T-cell (primary cell): Measurements from ENCODE around the gene C16orf74. TPM values are rescaled to one million over a fixed set of nuclear protein-coding genes. Genes with fewer than 3 reads are reported as not detected.

Source experiments
- ATAC-seq, 4 experiments: fragments of 200-7000 bp in 3 of 4; fragments of 150-1000 bp in 1 of 4; cut with Tn5 transposase; replicated peaks in 1 of 4; 1 replicate in 3 of 4; 2 replicates in 1 of 4; pipeline ENCODE4 v1.10.0; 2021; ENCODE audit warnings: moderate library complexity in 3 of 4, mild to moderate bottlenecking in 2 of 4, moderate number of reproducible peaks in 1 of 4
- CTCF ChIA-PET, 2 donors: fragments of 300-600 bp; sonication (Branson Sonifier 250); formaldehyde crosslinking; loops; one replicate each; lab custom pipeline; 2022; ENCODE audit warnings: antibody characterized with exemption in 2 of 2; lab: Charles Lee
- POLR2A ChIA-PET, 2 donors: fragments of 300-600 bp; sonication (Branson Sonifier 250); formaldehyde crosslinking; loops; one replicate each; lab custom pipeline; 2022; ENCODE audit warnings: antibody characterized with exemption in 2 of 2; lab: Charles Lee
- DNase-seq, 35 experiments: peaks; one replicate each; pipeline versions ENCODE4 v3.0.0 to v3.0.0-alpha.2; 2013 to 2023
- H3K27ac ChIP-seq: one replicate; pipeline ENCODE4 v1.5.1; 2013; ENCODE audit warnings: low read length
- H3K27me3 ChIP-seq, 2 experiments: replicated peaks in 1 of 2; 1 replicate in 1 of 2; 2 replicates in 1 of 2; pipeline versions ENCODE4 v1.6.1 to v1.7.0; 2013; ENCODE audit warnings: low read length in 1 of 2, mixed read lengths in 1 of 2; ENCODE audit not compliant: control insufficient read depth in 2 of 2, insufficient read depth in 2 of 2; ENCODE audit errors: extremely low read depth in 1 of 2
- H3K36me3 ChIP-seq, 2 donors: 1 replicate in 1 of 2; 2 replicates in 1 of 2; pipeline versions ENCODE4 v1.6.1 to v1.7.0; 2013; ENCODE audit warnings: low read length in 1 of 2; ENCODE audit not compliant: control insufficient read depth in 2 of 2, insufficient read depth in 1 of 2; ENCODE audit errors: extremely low read depth in 1 of 2
- H3K4me1 ChIP-seq, 2 experiments: 1 replicate in 1 of 2; 2 replicates in 1 of 2; pipeline versions ENCODE4 v1.6.1 to v1.7.0; 2013; ENCODE audit warnings: low read length in 2 of 2, mixed read lengths in 1 of 2; ENCODE audit not compliant: insufficient read depth in 2 of 2, control insufficient read depth in 1 of 2; ENCODE audit errors: extremely low read depth in 1 of 2
- H3K4me3 ChIP-seq, 2 donors: 1 replicate in 1 of 2; 2 replicates in 1 of 2; pipeline versions ENCODE4 v1.5.1 to v1.7.0; 2013; ENCODE audit warnings: mild to moderate bottlenecking in 2 of 2, low read length in 1 of 2, moderate library complexity in 1 of 2; ENCODE audit not compliant: control insufficient read depth in 1 of 2; ENCODE audit errors: extremely low read depth in 1 of 2
- H3K9me3 ChIP-seq: 2 replicates; pipeline ENCODE4 v1.7.0; 2013
- H3K27ac Mint-ChIP-seq, 2 donors: one replicate each; pipeline ENCODE4 v1.8.0; 2020 to 2021; ENCODE audit warnings: mild to moderate bottlenecking in 2 of 2, mixed read lengths in 2 of 2
- H3K27me3 Mint-ChIP-seq, 2 donors: one replicate each; pipeline ENCODE4 v1.8.0; 2021 to 2022; ENCODE audit warnings: mixed read lengths in 2 of 2
- H3K36me3 Mint-ChIP-seq: one replicate; pipeline ENCODE4 v1.8.0; 2021; ENCODE audit warnings: mixed read lengths
- H3K4me1 Mint-ChIP-seq, 3 donors: one replicate each; pipeline ENCODE4 v1.8.0; 2020 to 2022; ENCODE audit warnings: mixed read lengths in 3 of 3, mild to moderate bottlenecking in 1 of 3
- H3K4me3 Mint-ChIP-seq, 3 donors: one replicate each; pipeline ENCODE4 v1.8.0; 2020 to 2022; ENCODE audit warnings: mild to moderate bottlenecking in 3 of 3, mixed read lengths in 3 of 3, moderate library complexity in 3 of 3
- H3K9me3 Mint-ChIP-seq, 3 donors: one replicate each; pipeline ENCODE4 v1.8.0; 2020 to 2022; ENCODE audit warnings: mixed read lengths in 3 of 3
- WGBS: methylation state at CpG from one replicate; pipeline ENCODE4 v1.1.5; 2013; ENCODE audit warnings: missing lambda C conversion rate; ENCODE audit not compliant: insufficient coverage; 5-methylcytosine and 5-hydroxymethylcytosine counted together
- total RNA-seq, 35 experiments: library from RNA in 6 of 35; stranded (reverse) in 6 of 35; fragments of 120-200 nt in 1 of 35; gene quantifications; one replicate each; pipeline versions ENCODE4 v1.2.1 to v1.2.4 and lab custom pipeline; 2013 to 2026

Gene C16orf74
- total RNA-seq, 5 donors from 2014 or later (not counting 1 experiment from before 2014, with no cell fraction given): 3.1 to 21.7 (median 15.6) TPM

GRCh38 chr16:85699628-85700027 is 51.3 kb downstream of the C16orf74 start:
- H3K27ac ChIP-seq: no peak overlapping the region
- peaks cover 0 to 10% of the 10 kb centered on the region in 2 donors for H3K27me3 Mint-ChIP-seq
- ChIA-PET POLR2A (no interaction called here), CTCF (no interaction called here)
- no peak overlapping the region for H3K4me3 Mint-ChIP-seq
- no peaks in the 10 kb centered on the region for H3K36me3 Mint-ChIP-seq
- H3K9me3 ChIP-seq: no peaks in the 10 kb centered on the region
- peaks cover 0 to 5% (median 0%) of the 10 kb centered on the region in 3 donors for H3K9me3 Mint-ChIP-seq
- peaks cover 2 to 44% of the 10 kb centered on the region in 2 experiments for H3K27me3 ChIP-seq
- no peak for ATAC-seq
- H3K4me1 ChIP-seq: no peaks in the 10 kb centered on the region
- no peak overlapping the region for H3K27ac Mint-ChIP-seq
- H3K4me1 Mint-ChIP-seq: no peaks in the 10 kb centered on the region
- WGBS: 80% methylated on average over 5 of the region's 7 CpGs
- no peak for DNase-seq
- H3K4me3 ChIP-seq: no peak overlapping the region
- H3K36me3 ChIP-seq: no peaks in the 10 kb centered on the region

GRCh38 chr16:85698935-85699558 is 51.8 kb downstream of the C16orf74 start:
- ATAC-seq (no peak), DNase-seq (no peak)
- Mint-ChIP-seq H3K36me3 (no peaks in the 10 kb centered on the region), H3K27ac (no peak overlapping the region), H3K4me3 (no peak overlapping the region), H3K27me3 (peaks cover 0 to 10% of the 10 kb centered on the region in 2 donors), H3K4me1 (no peaks in the 10 kb centered on the region), H3K9me3 (peaks cover 0 to 5% (median 0%) of the 10 kb centered on the region in 3 donors)
- no peaks in the 10 kb centered on the region for H3K4me1 ChIP-seq
- no peaks in the 10 kb centered on the region for H3K36me3 ChIP-seq
- ChIA-PET CTCF (no interaction called here), POLR2A (no interaction called here)
- no peak overlapping the region for H3K27ac ChIP-seq
- 74% methylated on average over 7 of the region's 12 CpGs for WGBS
- H3K4me3 ChIP-seq: no peak overlapping the region
- peaks cover 2 to 44% of the 10 kb centered on the region in 2 experiments for H3K27me3 ChIP-seq
- H3K9me3 ChIP-seq: no peaks in the 10 kb centered on the region

GRCh38 chr16:85698459-85698891 is 52.4 kb downstream of the C16orf74 start:
- H3K27me3 ChIP-seq: peaks cover 2 to 44% of the 10 kb centered on the region in 2 experiments
- POLR2A ChIA-PET: no interaction called here
- H3K36me3 ChIP-seq: no peaks in the 10 kb centered on the region
- no peaks in the 10 kb centered on the region for H3K4me1 Mint-ChIP-seq
- peaks cover 0 to 5% (median 0%) of the 10 kb centered on the region in 3 donors for H3K9me3 Mint-ChIP-seq
- H3K4me3 ChIP-seq: no peak overlapping the region
- no peaks in the 10 kb centered on the region for H3K9me3 ChIP-seq
- H3K4me3 Mint-ChIP-seq: no peak overlapping the region
- ATAC-seq (no peak), DNase-seq (no peak)
- CTCF ChIA-PET: no interaction called here
- H3K27ac ChIP-seq: no peak overlapping the region
- no peak overlapping the region for H3K27ac Mint-ChIP-seq
- peaks cover 0 to 11% of the 10 kb centered on the region in 2 donors for H3K27me3 Mint-ChIP-seq
- WGBS: no CpG with 5 or more reads among the region's 7 CpGs
- no peaks in the 10 kb centered on the region for H3K36me3 Mint-ChIP-seq
- no peaks in the 10 kb centered on the region for H3K4me1 ChIP-seq

GRCh38 chr16:85697431-85697830 is 53.5 kb downstream of the C16orf74 start:
- Mint-ChIP-seq H3K27ac (no peak overlapping the region), H3K36me3 (no peaks in the 10 kb centered on the region), H3K4me3 (no peak overlapping the region), H3K4me1 (no peaks in the 10 kb centered on the region), H3K27me3 (peaks cover 0 to 16% of the 10 kb centered on the region in 2 donors), H3K9me3 (peaks cover 0 to 5% (median 0%) of the 10 kb centered on the region in 3 donors)
- 86% methylated on average over 6 of the region's 14 CpGs for WGBS
- DNase-seq (no peak), ATAC-seq (no peak)
- ChIA-PET POLR2A (no interaction called here), CTCF (no interaction called here)
- Histone ChIP-seq H3K4me1 (no peaks in the 10 kb centered on the region), H3K27me3 (peaks cover 2 to 44% of the 10 kb centered on the region in 2 experiments), H3K4me3 (no peak overlapping the region), H3K27ac (no peak overlapping the region), H3K36me3 (no peaks in the 10 kb centered on the region), H3K9me3 (no peaks in the 10 kb centered on the region)

GRCh38 chr16:85696781-85697180 is 54.1 kb downstream of the C16orf74 start:
- Histone ChIP-seq H3K4me3 (no peak overlapping the region), H3K36me3 (no peaks in the 10 kb centered on the region), H3K9me3 (no peaks in the 10 kb centered on the region), H3K27me3 (peaks cover 2 to 41% of the 10 kb centered on the region in 2 experiments), H3K4me1 (no peaks in the 10 kb centered on the region), H3K27ac (no peak overlapping the region)
- CTCF ChIA-PET: no interaction called here
- H3K4me3 Mint-ChIP-seq: no peak overlapping the region
- whole genome bisulfite sequencing: 94% methylated on average over 14 of the region's 16 CpGs
- no peaks in the 10 kb centered on the region for H3K36me3 Mint-ChIP-seq
- ATAC-seq: no peak
- H3K9me3 Mint-ChIP-seq: peaks cover 0 to 2% (median 0%) of the 10 kb centered on the region in 3 donors
- H3K27me3 Mint-ChIP-seq: peaks cover 0 to 16% of the 10 kb centered on the region in 2 donors
- no peak for DNase-seq
- H3K27ac Mint-ChIP-seq: no peak overlapping the region
- no peaks in the 10 kb centered on the region for H3K4me1 Mint-ChIP-seq
- POLR2A ChIA-PET: no interaction called here

- ChIA-PET CTCF (no interaction called here), POLR2A (no interaction called here)
- Mint-ChIP-seq H3K4me1 (no peaks in the 10 kb centered on the region), H3K36me3 (no peaks in the 10 kb centered on the region), H3K9me3 (no peaks in the 10 kb centered on the region), H3K27ac (no peak overlapping the region), H3K27me3 (peaks cover 0 to 18% of the 10 kb centered on the region in 2 donors), H3K4me3 (no peak overlapping the region)
- Histone ChIP-seq H3K4me3 (no peak overlapping the region), H3K27ac (no peak overlapping the region), H3K36me3 (no peaks in the 10 kb centered on the region), H3K9me3 (no peaks in the 10 kb centered on the region), H3K27me3 (peaks cover 2 to 44% of the 10 kb centered on the region in 2 experiments), H3K4me1 (no peaks in the 10 kb centered on the region)
- no peak for DNase-seq
- WGBS: 85% methylated on average over 17 of the region's 24 CpGs
- ATAC-seq: no peak
Observed at GRCh38 chr16:85695196-85696128, 55.4 kb downstream of the C16orf74 start.
